GM12878 (cell line): ENCODE measurements around the gene PRDM15. TPM values are rescaled to one million over a fixed set of nuclear protein-coding genes. Genes with fewer than 3 reads are reported as not detected.

ENCODE experiments used
- ATAC-seq: fragments of 200-7000 bp; cut with Tn5 transposase; 3 replicates; pipeline ENCODE4 v1.9.1; 2020; ENCODE audit warnings: mild to moderate bottlenecking, moderate library complexity
- BruUV-seq: library from RNA; stranded (reverse); fragments of 400-500 nt; replicated peaks from 2 replicates; lab custom pipeline; 2021; lab: Mats Ljungman, UMichigan
- CTCF ChIA-PET: fragments of 300-600 bp; sonication (Branson Sonifier 250); formaldehyde crosslinking; extraction: SDS; loops from one replicate; lab custom pipeline; 2021; ENCODE audit warnings: inconsistent platforms; lab: Yijun Ruan, JAX
- POLR2A ChIA-PET: fragments of 350-600 bp; formaldehyde crosslinking; extraction: SDS; loops from one replicate; lab custom pipeline; 2021; ENCODE audit warnings: inconsistent platforms; lab: Charles Lee
- RAD21 ChIA-PET: fragments of 300-600 bp; sonication (Branson Sonifier 250); formaldehyde crosslinking; loops from one replicate; lab custom pipeline; 2023; ENCODE audit warnings: antibody characterized with exemption; ENCODE audit not compliant: unreplicated experiment; lab: Charles Lee
- SMC1A ChIA-PET: fragments of 300-600 bp; sonication (Branson Sonifier 250); formaldehyde crosslinking; loops from one replicate; lab custom pipeline; 2023; ENCODE audit not compliant: unreplicated experiment, uncharacterized antibody; lab: Charles Lee
- DNase-seq: peaks from one replicate; pipeline ENCODE4 v3.0.0-alpha.2; 2011; ENCODE audit warnings: low read depth, low spot score
- FAIRE-seq: peaks from 3 replicates; lab custom pipeline; 2011; peaks lifted over from hg19 to GRCh38; lab: Jason Lieb, UNC
- H2AFZ ChIP-seq: 2 replicates; pipeline ENCODE4 v1.6.0; 2011; ENCODE audit warnings: low read depth, low read length, control low read depth; ENCODE audit not compliant: control insufficient read depth
- H3K27ac ChIP-seq: 2 replicates; pipeline ENCODE4 v1.5.1; 2011; ENCODE audit warnings: control low read depth; ENCODE audit not compliant: control insufficient read depth, insufficient read depth
- H3K27me3 ChIP-seq, 2 experiments: replicated peaks in 1 of 2; 2 replicates each; pipeline versions ENCODE4 v1.6.0 to v1.6.1; 2011; ENCODE audit warnings: low read length in 1 of 2; ENCODE audit not compliant: control insufficient read depth in 2 of 2, insufficient read depth in 2 of 2
- H3K36me3 ChIP-seq, 2 experiments: 2 replicates each; pipeline ENCODE4 v1.5.1; 2011; ENCODE audit warnings: low read length in 1 of 2; ENCODE audit not compliant: control insufficient read depth in 2 of 2, insufficient read depth in 2 of 2
- H3K4me1 ChIP-seq: 2 replicates; pipeline ENCODE4 v1.6.1; 2011; ENCODE audit warnings: mild to moderate bottlenecking, low read length, moderate library complexity, mixed read lengths; ENCODE audit not compliant: control insufficient read depth, insufficient read depth
- H3K4me2 ChIP-seq: 2 replicates; pipeline ENCODE4 v1.6.0; 2011; ENCODE audit warnings: control low read depth; ENCODE audit not compliant: control insufficient read depth, insufficient read depth
- H3K4me3 ChIP-seq: fragments of 200-600 bp; sonication (generic); 2 replicates; pipeline ENCODE4 v1.5.1; 2016
- H3K79me2 ChIP-seq: 2 replicates; pipeline ENCODE4 v1.6.0; 2011; ENCODE audit warnings: low read length; ENCODE audit not compliant: control insufficient read depth, insufficient read depth
- H3K9ac ChIP-seq: 2 replicates; pipeline ENCODE4 v1.8.0; 2011; ENCODE audit warnings: low read length, control low read depth, mixed read lengths; ENCODE audit not compliant: control insufficient read depth, insufficient read depth
- H3K9me3 ChIP-seq: replicated peaks from 3 replicates; pipeline ENCODE4 v1.5.1; 2011; ENCODE audit warnings: mild to moderate bottlenecking, low read length; ENCODE audit not compliant: control insufficient read depth, insufficient read depth
- H4K20me1 ChIP-seq: 2 replicates; pipeline ENCODE4 v1.6.0; 2011; ENCODE audit not compliant: control insufficient read depth, insufficient read depth
- BCLAF1 ChIP-seq: fragments of 450-650 bp; IDR thresholded peaks from 2 replicates; pipeline ENCODE4 v1.6.1; 2017; ENCODE audit warnings: antibody characterized with exemption, mild to moderate bottlenecking, moderate library complexity
- BHLHE40 ChIP-seq, 2 experiments: fragments of 450-650 bp in 1 of 2; IDR thresholded peaks; 2 replicates each; pipeline ENCODE4 v1.6.1; 2011 to 2017; ENCODE audit warnings: low read depth in 2 of 2, borderline replicate concordance in 1 of 2, improper control_type of control experiment in 1 of 2, low read length in 1 of 2, mild to moderate bottlenecking in 1 of 2
- E2F8 ChIP-seq: fragments of 450-650 bp; IDR thresholded peaks from 2 replicates; pipeline ENCODE4 v1.6.1; 2018; ENCODE audit warnings: mild to moderate bottlenecking, low read depth, moderate library complexity; ENCODE audit not compliant: partially characterized antibody
- PML ChIP-seq: IDR thresholded peaks from 2 replicates; pipeline ENCODE4 v1.6.1; 2012; ENCODE audit warnings: low read length, inconsistent platforms
- POU2F2 ChIP-seq: IDR thresholded peaks from 3 replicates; pipeline ENCODE4 v1.6.1; 2011; ENCODE audit warnings: low read depth, mild to moderate bottlenecking, low read length, borderline replicate concordance
- ZBTB33 ChIP-seq: fragments of 450-650 bp; IDR thresholded peaks from 2 replicates; pipeline ENCODE4 v1.6.1; 2017; ENCODE audit warnings: mild to moderate bottlenecking
- ZBTB40 ChIP-seq: fragments of 450-650 bp; IDR thresholded peaks from 2 replicates; pipeline ENCODE4 v1.6.1; 2016; ENCODE audit warnings: mild to moderate bottlenecking, moderate library complexity, borderline replicate concordance
- ZSCAN29 ChIP-seq: fragments of 450-650 bp; IDR thresholded peaks from 2 replicates; pipeline ENCODE4 v1.6.1; 2017; ENCODE audit warnings: mild to moderate bottlenecking, moderate library complexity
- WGBS: methylation state at CpG from one replicate; pipeline ENCODE4 v1.1.6; 2016; ENCODE audit warnings: low lambda C conversion rate; ENCODE audit not compliant: insufficient replicate concordance, insufficient coverage; ENCODE audit errors: missing lambda C conversion rate; 5-methylcytosine and 5-hydroxymethylcytosine counted together
- in situ Hi-C: fragments of 300-500 bp; cut with MboI; formaldehyde crosslinking; loops from 9 replicates; pipeline ENCODE4 v1.14.3; 2018; ENCODE audit warnings: mixed read lengths
- intact Hi-C: fragments of 100-400 bp; cut with micrococcal nuclease; formaldehyde crosslinking; loops from one replicate; pipeline ENCODE4 v1.14.2; 2022; ENCODE audit not compliant: unreplicated experiment
- polyA plus RNA-seq, 11 experiments: library from polyadenylated mRNA; depleted of rRNA in 4 of 11; unstranded in 6 of 11; stranded (reverse) in 5 of 11; fragments of >200 nt; fragmentation: Nextera tagmentation in 4 of 11; fragmentation: Illumina TruSeq in 1 of 11; extraction: Ambion mirVana in 4 of 11; extraction: Trizol in 1 of 11; gene quantifications; 1 replicate in 1 of 11; 2 replicates in 10 of 11; pipeline versions ENCODE4 v1.2.1 to v1.2.3, GENCODE V29; 2011 to 2016; ENCODE audit warnings: inconsistent platforms in 2 of 11, missing spikeins in 2 of 11, low read depth in 1 of 11
- total RNA-seq, 4 experiments: library from RNA; depleted of rRNA in 3 of 4; stranded (reverse); fragments of >200 nt in 3 of 4; fragmentation: Illumina TruSeq in 1 of 4; extraction: Trizol in 1 of 4; gene quantifications; 2 replicates each; pipeline versions ENCODE4 v1.2.1 to v1.2.3, GENCODE V29; 2013 to 2021

PRDM15 gene
- total and polyA plus RNA-seq, 10 of the 15 experiments (the other 5 are each of a cell fraction or from before 2014, with no cell fraction given) = 2.2 to 16.0 (median 8.6) TPM

GRCh38 chr21:41845310-41846032 is 33.7 kb downstream of the PRDM15 start:
- no peaks in the 10 kb centered on the region for H4K20me1 ChIP-seq
- no peak overlapping the region for H2AFZ ChIP-seq
- ChIA-PET RAD21 (no interaction called here), SMC1A (interaction anchor here (1.0 kb wide), 1 partner anchor 8 kb away, joined by 3 read pairs; no protein-coding TSS in a partner anchor)
- TF ChIP-seq BHLHE40 (IDR thresholded peaks at IDR 0.05; ENCODE audit: borderline replicate concordance in 1 of 2, low read depth in 2 of 2, low read length in 1 of 2) (no peak), POU2F2 (no peak), ZSCAN29 (no peak), ZBTB33 (no peak), E2F8 (no peak), PML (no peak), BCLAF1 (no peak), ZBTB40 (no peak)
- TF ChIP-seq, all 136 proteins: peak for 0
- H3K79me2 ChIP-seq = no peaks in the 10 kb centered on the region
- ChIA-PET CTCF (no interaction called here), POLR2A (no interaction called here)
- H3K9me3 ChIP-seq = no peaks in the 10 kb centered on the region
- DNase-seq (no peak), ATAC-seq (no peak), FAIRE-seq (no peak)
- H3K4me2 ChIP-seq = no peak overlapping the region
- H3K27me3 ChIP-seq = no peaks in the 10 kb centered on the region
- H3K4me3 ChIP-seq = no peak overlapping the region
- in situ Hi-C loops = no loop called here
- no peak overlapping the region for H3K9ac ChIP-seq
- H3K27ac ChIP-seq = no peak overlapping the region
- intact Hi-C loops = no loop called here
- no TSS peak for BruUV-seq
- peaks cover 4% of the 10 kb centered on the region for H3K4me1 ChIP-seq
- peaks cover 5 to 29% of the 10 kb centered on the region in 2 experiments for H3K36me3 ChIP-seq
- WGBS = 92% methylated on average over 20 of the region's 21 CpGs
